Activated B cell treated with CpG ODN at 0.5 μM for 24 hours (primary cell): ENCODE data around the gene IFI27L2. TPM values are rescaled to one million over a fixed set of nuclear protein-coding genes. Genes with fewer than 3 reads are reported as not detected.

Source experiments
- ATAC-seq: fragments of 200-7000 bp; cut with Tn5 transposase; one replicate; pipeline ENCODE4 v1.10.0; 2021; ENCODE audit warnings: low read depth, mild to moderate bottlenecking, moderate library complexity
- CTCF ChIA-PET: fragments of 350-600 bp; sonication (Branson Sonifier 250); formaldehyde crosslinking; loops from one replicate; lab custom pipeline; 2021; ENCODE audit warnings: antibody characterized with exemption; lab: Charles Lee
- POLR2A ChIA-PET: fragments of 350-600 bp; sonication (Branson Sonifier 250); formaldehyde crosslinking; loops from one replicate; lab custom pipeline; 2021; ENCODE audit warnings: antibody characterized with exemption; lab: Charles Lee
- DNase-seq: peaks from one replicate; pipeline ENCODE4 v3.0.0; 2022
- H3K27ac Mint-ChIP-seq: one replicate; pipeline ENCODE4 v1.8.0; 2020; ENCODE audit warnings: mixed read lengths
- H3K27me3 Mint-ChIP-seq: one replicate; pipeline ENCODE4 v1.8.0; 2021; ENCODE audit warnings: mixed read lengths
- H3K36me3 Mint-ChIP-seq: one replicate; pipeline ENCODE4 v1.8.0; 2021; ENCODE audit warnings: low read depth, mixed read lengths
- H3K4me1 Mint-ChIP-seq: one replicate; pipeline ENCODE4 v1.8.0; 2021; ENCODE audit warnings: mixed read lengths
- H3K4me3 Mint-ChIP-seq: one replicate; pipeline ENCODE4 v1.8.0; 2020; ENCODE audit warnings: mild to moderate bottlenecking, mixed read lengths
- H3K9me3 Mint-ChIP-seq: one replicate; pipeline ENCODE4 v1.8.0; 2020; ENCODE audit warnings: mixed read lengths
- intact Hi-C: fragments of 100-400 bp; cut with micrococcal nuclease; formaldehyde crosslinking; loops from one replicate; pipeline ENCODE4 v1.15.1; 2024
- total RNA-seq: library from RNA; stranded (reverse); gene quantifications from 2 replicates; pipeline ENCODE4 v1.2.3, GENCODE V29; 2022
- TF ChIP-seq, protein P1 (sequence below): fragments of 200-600 bp; IDR thresholded peaks from one replicate; pipeline ENCODE4 v1.8.0; 2022; ENCODE audit warnings: antibody characterized with exemption, mild to moderate bottlenecking

Gene IFI27L2
- total RNA-seq, 1 donor from 2014 or later, result 37.3 TPM

- H3K27ac Mint-ChIP-seq, result peak within 1 kb of the TSS; percentile 98
- H3K4me1 Mint-ChIP-seq, result peaks cover 50% of the 10 kb centered on the region
- no peaks in the 10 kb centered on the region for H3K27me3 Mint-ChIP-seq
- peak within 1 kb of the TSS; percentile 100 for H3K4me3 Mint-ChIP-seq
- intact Hi-C loops, result loop anchor here (1.0 to 2.0 kb wide), 6 partner anchors 48 to 122 kb away; partner anchors contain the start of genes IFI27L2 and OTUB2
- TF ChIP-seq, protein P1, sequence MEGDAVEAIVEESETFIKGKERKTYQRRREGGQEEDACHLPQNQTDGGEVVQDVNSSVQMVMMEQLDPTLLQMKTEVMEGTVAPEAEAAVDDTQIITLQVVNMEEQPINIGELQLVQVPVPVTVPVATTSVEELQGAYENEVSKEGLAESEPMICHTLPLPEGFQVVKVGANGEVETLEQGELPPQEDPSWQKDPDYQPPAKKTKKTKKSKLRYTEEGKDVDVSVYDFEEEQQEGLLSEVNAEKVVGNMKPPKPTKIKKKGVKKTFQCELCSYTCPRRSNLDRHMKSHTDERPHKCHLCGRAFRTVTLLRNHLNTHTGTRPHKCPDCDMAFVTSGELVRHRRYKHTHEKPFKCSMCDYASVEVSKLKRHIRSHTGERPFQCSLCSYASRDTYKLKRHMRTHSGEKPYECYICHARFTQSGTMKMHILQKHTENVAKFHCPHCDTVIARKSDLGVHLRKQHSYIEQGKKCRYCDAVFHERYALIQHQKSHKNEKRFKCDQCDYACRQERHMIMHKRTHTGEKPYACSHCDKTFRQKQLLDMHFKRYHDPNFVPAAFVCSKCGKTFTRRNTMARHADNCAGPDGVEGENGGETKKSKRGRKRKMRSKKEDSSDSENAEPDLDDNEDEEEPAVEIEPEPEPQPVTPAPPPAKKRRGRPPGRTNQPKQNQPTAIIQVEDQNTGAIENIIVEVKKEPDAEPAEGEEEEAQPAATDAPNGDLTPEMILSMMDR, result no peak
- H3K9me3 Mint-ChIP-seq, result no peaks in the 10 kb centered on the region
- DNase-seq, result peak; percentile 94
- peaks cover 47% of the 10 kb centered on the region for H3K36me3 Mint-ChIP-seq
- CTCF ChIA-PET, result interaction anchor here (0.8 to 1.9 kb wide), 5 partner anchors 44 to 100 kb away, joined by 3 to 11 read pairs (median 4); no protein-coding TSS in a partner anchor
- POLR2A ChIA-PET, result interaction anchor here (0.6 to 2.1 kb wide), 11 partner anchors 13 to 896 kb away, joined by 3 to 9 read pairs (median 4); partner anchors contain the start of genes LYSET, MOAP1 and OTUB2
- peak; percentile 96 for ATAC-seq
Observed at GRCh38 chr14:94080621-94081385, 48.6 kb downstream of the IFI27L2 start, which contains the start of the genes DDX24 and IFI27L1. Gene DDX24 (minus strand): TSS chr14:94081202. CDS start chr14:94079742, 1,460 bp downstream. Gene IFI27L1 (plus strand): TSS chr14:94081310. CDS start chr14:94096938, 15,628 bp downstream.

GRCh38 chr14:94079891-94080620 lies 49.3 kb downstream of the IFI27L2 start:
- intact Hi-C loops, result loop anchor here (2.0 kb wide), 4 partner anchors 57 to 121 kb away; no protein-coding TSS in a partner anchor
- POLR2A ChIA-PET, result interaction anchor here (1.0 to 2.1 kb wide), 6 partner anchors 15 to 112 kb away, joined by 3 to 9 read pairs (median 4); partner anchors contain the start of genes IFI27L2 and OTUB2
- peaks cover 57% of the 10 kb centered on the region for H3K4me1 Mint-ChIP-seq

DNA sequence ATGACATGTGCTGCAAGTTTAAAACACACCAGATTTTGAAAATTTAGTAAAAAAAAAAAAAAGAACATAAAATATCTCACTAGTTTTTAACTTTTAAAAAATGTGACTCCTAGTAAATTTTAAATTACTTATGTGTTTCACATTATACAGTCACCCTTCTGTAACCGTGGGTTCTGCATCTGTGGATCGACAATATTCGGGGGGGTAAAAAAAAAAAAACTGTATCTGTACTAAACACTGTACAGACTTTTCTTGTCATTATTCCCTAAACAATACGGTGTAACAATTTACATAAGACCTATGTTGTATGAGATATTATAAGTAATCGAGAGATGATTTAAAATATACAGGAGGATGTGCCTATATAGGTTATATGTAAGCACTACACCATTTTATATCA lies 51.6 kb downstream of the IFI27L2 start:
- H3K36me3 Mint-ChIP-seq, result peaks cover 63% of the 10 kb centered on the region
- ChIA-PET POLR2A (no interaction called here), CTCF (no interaction called here)
- no peak overlapping the region for H3K27ac Mint-ChIP-seq
- peaks cover 62% of the 10 kb centered on the region for H3K4me1 Mint-ChIP-seq
- no peak for DNase-seq
- intact Hi-C loops, result no loop called here
- H3K27me3 Mint-ChIP-seq, result no peaks in the 10 kb centered on the region
- peak overlapping the region; percentile 100 for H3K4me3 Mint-ChIP-seq
- TF ChIP-seq, protein P1, result no peak
- peaks cover 12% of the 10 kb centered on the region for H3K9me3 Mint-ChIP-seq
- ATAC-seq, result no peak

More at GRCh38 chr14:94079891-94080620, 49.3 kb downstream of the IFI27L2 start:
- TF ChIP-seq, protein P1, result no peak
- peaks cover 6% of the 10 kb centered on the region for H3K9me3 Mint-ChIP-seq
- peak overlapping the region; percentile 98 for H3K27ac Mint-ChIP-seq
- H3K27me3 Mint-ChIP-seq, result no peaks in the 10 kb centered on the region
- ATAC-seq, result no peak
- DNase-seq, result no peak
- CTCF ChIA-PET, result interaction anchor here (0.8 to 1.9 kb wide), 4 partner anchors 44 to 100 kb away, joined by 3 to 11 read pairs (median 6); no protein-coding TSS in a partner anchor
- H3K36me3 Mint-ChIP-seq, result peaks cover 53% of the 10 kb centered on the region
- H3K4me3 Mint-ChIP-seq, result peak overlapping the region; percentile 100

Other genes with a start within 250 kb of the IFI27L2 start
- not detected in 2 replicates for gene FAM181A, start 202.3 kb downstream of the IFI27L2 start, total RNA-seq
- 2.7 and 3.1 TPM in 2 replicates for gene ASB2, start 153.0 kb downstream of the IFI27L2 start, total RNA-seq
- not detected in 2 replicates for gene CCDC197, start 132.3 kb downstream of the IFI27L2 start, total RNA-seq
- 0.12 TPM in 1 of 2 replicates, not detected in the other for gene OTUB2, start 103.3 kb downstream of the IFI27L2 start, total RNA-seq
- gene DDX24, start 48.4 kb downstream of the IFI27L2 start, total RNA-seq, result 169 and 179 TPM in 2 replicates
- 9.2 and 11.4 TPM in 2 replicates for gene IFI27L1, start 48.3 kb downstream of the IFI27L2 start, total RNA-seq
- gene IFI27, start 18.9 kb downstream of the IFI27L2 start, total RNA-seq, result 0.64 TPM in 1 of 2 replicates, not detected in the other
- gene PPP4R4, start 44.7 kb upstream of the IFI27L2 start, total RNA-seq, result 0.22 TPM in 1 of 2 replicates, not detected in the other
- gene SERPINA10, start 163.7 kb upstream of the IFI27L2 start, total RNA-seq, result not detected in 2 replicates
- not detected in 2 replicates for gene SERPINA6, start 193.7 kb upstream of the IFI27L2 start, total RNA-seq
- gene SERPINA2, start 237.1 kb upstream of the IFI27L2 start, total RNA-seq, result not detected in 2 replicates